Activated gamma-delta T cell treated with Interleukin-2 at 50 U/mL for 16 hours (primary cell): ENCODE results near the gene ZNF77.
A peak's percentile ranks its signal among the peaks of the same experiment; 100 is the strongest.
"Not testable (repeated sequence)": the region's sequence is repeated elsewhere in the genome, so short reads cannot be mapped to it uniquely, and the experiment has no call there.

Source experiments
- DNase-seq: peaks from one replicate; pipeline ENCODE4 v3.0.0-alpha.2; 2020

ZNF77 gene

GRCh38 chr19:2944775-2945574 lies at the start of gene ZNF77:
TSS of gene ZNF77 (minus strand) at chr19:2944971. CDS start at chr19:2944840, 131 bp downstream.
- DNase-seq = peak; percentile 99

DNA sequence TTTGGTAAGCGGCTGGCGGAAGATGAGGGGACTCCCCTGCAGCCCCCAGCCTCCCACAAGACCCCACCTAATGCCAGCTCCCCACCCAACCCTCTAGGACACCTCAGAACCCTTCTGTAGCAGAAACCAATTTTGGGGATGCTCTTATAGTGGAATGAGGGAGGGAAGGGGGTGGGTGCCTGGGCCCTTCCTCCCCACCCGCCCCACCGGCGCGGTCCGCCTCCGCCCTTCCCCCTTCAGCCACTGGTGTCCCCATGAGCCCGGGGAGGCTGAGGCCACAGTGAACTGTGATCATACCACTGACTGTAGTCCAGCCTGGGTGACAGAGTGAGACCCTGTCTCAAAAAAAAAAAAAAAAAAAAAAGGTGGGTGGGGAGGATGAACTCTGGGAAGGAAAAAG lies 48.8 kb upstream of the ZNF77 start:
- DNase-seq = no peak

- no peak for DNase-seq
These were observed 48.2 kb upstream of the ZNF77 start for GRCh38 chr19:2992958-2993357.

DNA sequence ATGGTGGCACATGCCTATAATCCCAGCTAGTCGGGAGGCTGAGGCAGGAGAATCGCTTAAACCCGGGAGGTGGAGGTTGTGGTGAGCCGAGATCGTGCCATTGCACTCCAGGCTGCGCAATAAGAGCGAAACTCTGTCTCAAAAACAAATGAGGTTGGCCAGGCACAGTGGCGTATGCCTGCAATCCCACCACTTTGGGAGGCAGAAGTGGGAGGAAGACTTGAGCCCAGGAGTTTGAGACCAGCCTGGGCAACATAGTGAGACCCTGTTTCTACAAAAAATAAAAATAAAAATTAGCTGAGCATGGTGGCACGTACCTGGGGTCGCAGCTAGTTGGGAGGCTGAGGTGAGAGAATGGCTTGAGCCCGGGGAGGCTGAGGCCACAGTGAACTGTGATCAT lies 47.6 kb upstream of the ZNF77 start:
- DNase-seq = not testable (repeated sequence)

DNA sequence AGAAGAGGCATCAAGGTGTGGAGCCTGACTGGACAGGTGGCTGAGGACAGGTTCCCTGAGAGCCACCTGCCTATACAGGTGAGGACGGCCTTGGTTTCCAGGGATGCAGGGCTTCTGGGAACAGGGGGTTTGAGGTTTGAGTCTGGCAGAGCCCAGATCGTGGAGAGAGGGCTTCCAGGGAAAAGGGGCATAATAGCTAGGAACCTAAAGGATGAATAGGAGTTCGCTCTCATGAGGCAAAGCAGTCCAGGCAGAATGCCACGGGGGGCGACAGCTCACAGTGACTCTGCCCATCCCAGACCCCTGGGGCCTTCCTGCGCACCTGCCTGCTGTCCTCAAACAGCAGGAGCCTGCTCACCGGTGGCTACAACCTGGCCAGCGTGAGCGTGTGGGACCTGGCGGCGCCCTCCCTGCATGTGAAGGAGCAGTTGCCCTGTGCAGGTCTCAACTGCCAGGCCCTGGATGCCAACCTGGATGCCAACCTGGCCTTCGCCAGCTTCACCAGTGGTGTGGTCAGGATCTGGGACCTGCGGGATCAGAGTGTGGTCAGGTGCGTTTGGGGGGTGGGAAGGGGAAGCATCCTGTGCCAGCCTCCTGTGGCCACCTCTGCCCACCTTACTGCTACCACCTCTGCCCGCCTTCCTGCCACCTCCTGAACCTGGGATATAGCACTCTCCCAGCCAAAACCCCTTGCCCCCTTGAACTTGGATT lies 44.6 kb upstream of the ZNF77 start:
- DNase-seq = no peak

DNA sequence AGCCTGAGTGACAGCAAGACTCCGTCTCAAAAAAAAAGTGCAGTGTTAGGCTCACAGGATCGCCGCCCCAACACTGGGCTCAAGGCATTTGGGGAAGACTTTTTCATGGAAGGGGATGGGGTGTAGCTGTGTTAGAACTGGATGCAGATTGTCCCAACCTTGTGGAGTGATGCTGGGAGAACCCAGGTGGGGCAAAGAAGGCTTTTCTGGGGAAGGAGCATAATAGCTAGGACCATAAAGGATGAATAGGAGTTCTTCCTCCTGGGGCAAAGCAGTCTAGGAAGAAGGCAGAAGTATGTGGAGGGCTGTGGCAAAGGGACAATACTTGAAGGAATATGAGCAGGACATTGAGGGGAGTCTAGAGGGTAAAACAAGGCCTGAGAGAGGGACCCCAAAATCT lies 43.8 kb upstream of the ZNF77 start:
- no peak for DNase-seq

GRCh38 chr19:2987797-2988196 lies 43.0 kb upstream of the ZNF77 start:
- no peak for DNase-seq

DNA sequence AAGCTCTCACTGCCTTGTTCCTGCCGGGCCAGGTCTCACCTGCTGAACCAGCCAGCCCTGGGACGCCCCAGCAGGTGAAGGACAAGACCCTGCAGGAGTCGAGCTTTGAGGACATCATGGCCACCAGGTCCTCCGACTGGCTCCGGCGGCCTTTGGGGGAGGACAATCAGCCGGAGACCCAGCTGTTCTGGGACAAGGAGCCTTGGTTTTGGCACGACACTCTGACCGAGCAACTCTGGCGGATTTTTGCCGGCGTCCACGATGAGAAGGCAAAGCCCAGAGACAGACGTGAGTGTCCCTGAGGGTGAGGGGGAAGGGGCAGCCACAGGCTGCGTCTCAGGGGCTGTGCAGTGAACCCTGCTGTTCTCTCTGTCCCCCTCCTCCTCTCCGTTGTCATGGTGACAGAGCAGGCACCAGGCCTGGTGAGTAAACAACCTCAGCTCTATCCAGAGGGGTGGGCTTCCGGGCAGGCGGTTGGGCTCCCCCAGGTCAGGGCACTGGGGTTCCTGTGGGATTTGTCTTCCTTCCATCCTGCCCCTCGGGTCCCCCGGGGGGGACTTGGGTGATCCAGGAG lies 42.3 kb upstream of the ZNF77 start:
- no peak for DNase-seq

DNA sequence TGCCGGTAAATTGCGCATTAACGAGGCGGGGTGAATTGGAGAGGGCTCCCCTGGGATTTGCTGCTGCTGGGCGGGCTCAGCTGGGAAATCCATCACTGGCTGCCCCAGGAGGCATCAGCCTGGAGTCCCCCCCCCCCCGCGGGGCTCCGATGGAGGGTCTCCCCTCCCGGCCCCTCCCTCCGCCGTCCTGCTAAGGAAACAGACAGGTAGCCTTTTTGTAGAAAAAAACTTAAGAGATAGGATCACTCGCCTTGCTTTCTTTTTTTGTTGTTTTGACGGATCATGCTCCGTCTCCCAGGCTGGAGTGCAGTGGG lies 39.4 kb upstream of the ZNF77 start:
- DNase-seq = no peak

DNA sequence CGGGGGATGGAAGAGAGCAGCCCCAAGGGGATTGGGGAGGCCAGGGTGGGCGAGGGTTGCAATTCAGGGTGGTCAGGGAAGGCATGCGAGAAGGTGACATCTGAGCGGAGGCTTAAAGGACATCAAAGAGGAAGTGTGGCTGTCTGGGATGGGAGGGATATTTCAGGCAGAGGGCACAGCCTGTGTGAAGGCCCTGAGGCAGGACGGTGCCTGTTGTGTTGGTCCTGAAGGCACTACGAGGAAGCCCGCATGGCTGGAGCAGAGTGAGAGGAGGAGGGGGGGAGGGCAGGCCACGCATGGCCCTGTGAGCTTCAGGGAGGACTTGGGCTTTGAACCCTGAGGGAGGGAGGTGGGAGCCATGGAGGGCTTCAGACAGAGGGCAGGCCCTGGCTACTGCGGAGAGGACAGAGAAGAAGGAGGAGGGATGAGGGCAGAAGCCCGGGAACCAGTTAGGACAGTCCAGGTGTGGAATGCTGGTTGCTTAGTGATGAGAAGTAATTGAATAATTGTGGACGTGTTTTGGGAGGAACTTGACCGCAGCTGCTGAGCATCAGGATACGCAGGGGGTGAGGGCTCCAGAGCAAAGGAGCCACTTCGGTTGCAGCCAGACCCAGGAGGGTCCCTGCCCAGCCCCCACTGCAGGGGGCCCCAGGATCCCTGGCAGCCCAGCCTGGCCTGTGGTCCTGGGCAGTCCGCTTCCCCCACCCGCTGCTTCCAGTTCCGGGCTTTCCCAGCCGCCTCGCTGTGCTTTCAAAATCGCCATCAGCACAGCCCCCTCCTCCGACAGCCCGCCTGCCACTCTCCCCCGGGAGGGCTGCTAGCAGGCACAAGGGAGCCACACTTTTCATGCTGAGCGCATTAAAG lies 38.8 kb upstream of the ZNF77 start:
- DNase-seq = no peak

GRCh38 chr19:2982983-2983350 lies 38.2 kb upstream of the ZNF77 start:
- no peak for DNase-seq

DNA sequence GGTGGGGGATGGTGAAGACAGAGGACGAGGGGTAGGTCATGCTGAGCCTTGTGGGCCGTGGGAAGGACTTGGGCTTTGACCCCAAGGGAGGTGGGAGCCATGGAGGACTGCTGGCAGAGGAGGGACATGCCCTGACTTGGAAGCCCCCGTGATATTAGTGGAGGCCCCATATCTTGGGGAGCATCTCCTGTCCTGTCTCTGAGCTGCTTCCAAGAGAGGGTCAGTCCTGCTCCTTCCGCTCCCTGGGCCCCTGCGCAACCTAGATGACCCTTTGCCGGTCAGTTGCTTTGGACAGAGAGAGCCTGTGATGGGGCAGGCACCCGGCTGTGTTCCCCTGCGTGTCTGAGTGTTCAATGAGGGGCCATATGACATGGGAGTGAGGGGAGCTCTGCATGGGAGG lies 37.8 kb upstream of the ZNF77 start:
- no peak for DNase-seq

GRCh38 chr19:2981898-2982297 lies 37.1 kb upstream of the ZNF77 start:
- DNase-seq = no peak

DNA sequence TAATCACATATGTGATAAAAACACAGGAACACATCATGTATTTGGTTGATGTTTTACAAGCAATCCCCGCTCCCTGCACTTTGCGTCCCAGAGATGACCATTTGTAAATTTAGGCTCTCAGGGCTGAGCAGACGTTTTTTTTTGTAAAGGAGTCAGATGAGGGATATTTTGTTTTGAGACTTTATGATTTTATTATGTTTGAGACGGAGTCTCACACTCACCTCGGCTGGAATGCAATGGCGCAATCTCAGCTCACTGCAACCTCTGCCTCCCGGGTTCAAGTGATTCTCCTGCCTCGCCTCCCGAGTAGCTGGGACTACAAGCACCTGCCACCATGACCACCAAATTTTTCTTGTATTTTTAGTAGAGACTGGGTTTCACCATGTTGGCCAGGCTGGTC lies 34.0 kb upstream of the ZNF77 start:
- no peak for DNase-seq

DNA sequence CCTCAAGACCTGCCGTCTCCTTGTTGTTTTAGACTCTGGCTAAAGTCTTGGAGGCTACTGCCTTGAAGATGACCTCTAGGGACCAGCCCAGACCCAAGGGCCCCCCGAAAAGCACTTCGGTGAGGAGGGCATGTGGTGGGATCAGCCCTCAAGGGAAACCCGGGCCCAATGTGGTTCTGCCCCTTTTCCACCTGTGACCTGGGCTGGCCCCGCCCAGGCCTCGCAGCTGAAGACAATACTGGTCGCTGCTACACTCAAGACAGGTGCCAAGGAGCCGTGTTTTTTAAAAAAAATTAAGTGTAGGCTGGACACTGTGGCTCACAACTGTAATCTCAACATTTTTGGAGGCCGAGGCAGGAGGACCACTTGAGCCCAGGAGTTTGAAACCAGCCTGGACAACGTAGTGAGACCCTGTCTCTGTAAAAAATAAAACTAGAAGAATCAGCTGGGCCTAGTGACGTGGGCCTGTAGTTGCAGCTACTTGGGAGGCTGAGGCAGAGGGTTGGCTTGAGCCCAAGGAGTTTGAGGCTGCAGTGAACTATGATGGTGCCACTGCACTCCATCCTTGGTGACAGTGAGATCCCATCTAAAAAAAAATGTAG lies 33.5 kb upstream of the ZNF77 start:
- DNase-seq = no peak

DNA sequence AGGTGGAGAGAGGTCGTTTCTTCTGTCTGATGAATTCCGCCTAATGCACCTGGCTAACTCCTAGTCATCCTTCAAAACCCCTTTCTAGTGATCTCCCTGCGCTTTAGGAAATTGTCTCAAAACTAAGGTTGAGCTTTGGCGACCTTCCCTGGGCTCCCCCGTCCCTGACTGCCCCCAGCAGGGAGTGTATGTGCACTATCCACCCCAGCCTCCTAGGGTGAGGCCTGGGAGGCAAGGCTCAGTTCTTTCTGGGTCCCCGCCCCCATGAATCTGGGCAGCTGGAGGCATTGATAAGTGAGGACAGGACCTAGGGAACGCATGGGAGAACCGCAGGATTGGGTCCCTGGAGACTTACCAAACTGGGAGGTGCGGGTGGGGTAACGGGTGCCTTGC lies 33.0 kb upstream of the ZNF77 start:
- no peak for DNase-seq

- peak; percentile 90 for DNase-seq
These were observed 32.4 kb upstream of the ZNF77 start, which contains the start of gene TLE6 for GRCh38 chr19:2977001-2977745. TSS of gene TLE6 (plus strand) at chr19:2977564. CDS start at chr19:2978234, 670 bp downstream.

DNA sequence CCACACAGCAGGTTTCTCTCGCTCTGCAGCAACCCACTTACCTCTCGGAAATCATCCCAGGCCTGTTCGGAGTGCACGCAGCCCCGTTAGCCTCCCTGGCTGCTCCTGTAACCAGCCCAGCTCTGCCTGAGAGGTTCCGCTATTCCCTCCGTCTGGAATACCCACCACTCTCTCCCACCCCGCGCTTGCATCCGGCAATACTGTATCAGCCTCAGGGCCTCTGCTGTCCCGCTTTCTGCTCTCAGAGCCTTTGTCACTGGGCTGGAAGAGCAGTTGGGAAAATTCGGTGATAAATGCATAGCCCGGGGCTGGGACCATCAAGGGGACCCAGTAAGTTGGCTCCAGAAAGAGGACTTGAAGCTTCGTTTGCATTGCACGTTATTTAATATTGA lies 31.8 kb upstream of the ZNF77 start:
- DNase-seq = no peak

- DNase-seq = no peak
These were observed 29.7 kb upstream of the ZNF77 start for GRCh38 chr19:2974342-2975041.

GRCh38 chr19:2973229-2973628 lies 28.5 kb upstream of the ZNF77 start:
- DNase-seq = no peak

- DNase-seq = no peak
These were observed 25.5 kb upstream of the ZNF77 start for GRCh38 chr19:2970201-2970835.
